GM12865 (cell line): Measurements from ENCODE around the gene SHISAL1.

Source experiments
- DNase-seq: peaks from one replicate; pipeline ENCODE4 v3.0.0; 2010; ENCODE audit warnings: low read depth
- H3K4me3 ChIP-seq: 2 replicates; pipeline ENCODE4 v1.5.1; 2011; ENCODE audit warnings: mild to moderate bottlenecking, low read depth, low read length, control low read depth
- CTCF ChIP-seq: IDR thresholded peaks from 2 replicates; pipeline ENCODE4 v1.5.1; 2011; ENCODE audit warnings: low read length, control low read depth, low read depth, inconsistent platforms; ENCODE audit not compliant: insufficient read depth; ENCODE audit errors: missing control alignments

Gene SHISAL1

GRCh38 chr22:44312766-44313165 lies at the start of gene SHISAL1:
Gene SHISAL1, minus strand, starts transcription at chr22:44312951. Its CDS starts 12,006 bp downstream, at chr22:44300945.
- TF ChIP-seq CTCF, result no peak

GRCh38 chr22:44361391-44362126 lies 48.8 kb upstream of the SHISAL1 start:
- no peak overlapping the region for H3K4me3 ChIP-seq
- no peak for DNase-seq
- TF ChIP-seq CTCF, result no peak

More at GRCh38 chr22:44312766-44313165, at the start of gene SHISAL1:
- no peak within 1 kb of the TSS for H3K4me3 ChIP-seq
- DNase-seq, result no peak

GRCh38 chr22:44360668-44361381 lies 48.1 kb upstream of the SHISAL1 start:
- H3K4me3 ChIP-seq, result no peak overlapping the region
- DNase-seq, result no peak
- no peak for TF ChIP-seq CTCF

- DNase-seq, result no peak
- no peak for TF ChIP-seq CTCF
- H3K4me3 ChIP-seq, result no peak overlapping the region
Measured at GRCh38 chr22:44360306-44360667, 47.5 kb upstream of the SHISAL1 start.

- no peak for TF ChIP-seq CTCF
- H3K4me3 ChIP-seq, result no peak overlapping the region
- DNase-seq, result no peak
Measured at GRCh38 chr22:44359496-44360110, 46.9 kb upstream of the SHISAL1 start.

- no peak for DNase-seq
- TF ChIP-seq CTCF, result no peak
- H3K4me3 ChIP-seq, result no peak overlapping the region
Measured at GRCh38 chr22:44358709-44359440, 46.1 kb upstream of the SHISAL1 start.
